GM10847 (cell line): ENCODE results near the gene CSPG4.

Experiments used
- POLR2A ChIP-seq: IDR thresholded peaks from 2 replicates; pipeline ENCODE4 v1.6.1; 2011; ENCODE audit not compliant: insufficient read length; ENCODE audit errors: extremely low read depth

The CSPG4 gene

GRCh38 chr15:75659928-75660645, 52.6 kb downstream of the CSPG4 start:
- no peak for TF ChIP-seq POLR2A

DNA sequence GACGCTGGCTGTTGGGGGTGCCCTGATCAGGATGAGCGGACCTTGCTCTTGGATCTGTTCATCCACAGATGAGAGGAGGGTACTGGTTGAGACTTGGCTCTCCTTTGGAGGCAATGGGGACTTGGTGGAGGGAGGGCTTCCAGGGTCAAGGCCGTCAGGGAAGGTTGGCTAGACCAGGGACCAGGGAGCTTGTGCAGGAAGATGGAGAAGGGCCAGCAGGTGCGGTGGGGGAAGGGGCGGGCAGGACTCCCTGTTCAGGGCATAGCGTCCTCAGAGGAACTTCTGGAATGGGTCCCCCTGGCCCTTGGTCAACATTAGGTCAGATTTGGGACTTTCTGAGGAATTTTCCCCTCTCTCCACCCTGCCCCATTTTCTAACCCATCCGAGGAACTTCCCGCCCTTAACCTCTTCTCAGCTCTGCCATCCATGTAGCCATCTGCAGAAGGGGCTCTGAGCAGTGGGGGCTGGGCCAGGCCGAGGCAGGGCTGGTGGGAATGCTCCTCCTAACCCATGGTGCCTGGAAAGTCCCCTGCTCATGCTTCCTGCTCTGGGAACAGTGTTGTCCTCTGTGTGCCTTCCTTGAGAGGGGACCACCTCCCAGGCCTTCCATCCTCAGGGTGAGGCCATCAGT, 53.4 kb downstream of the CSPG4 start:
- TF ChIP-seq POLR2A, result no peak

- no peak for TF ChIP-seq POLR2A
These were observed 55.8 kb downstream of the CSPG4 start for GRCh38 chr15:75656813-75657212.

GRCh38 chr15:75656331-75656730, 56.3 kb downstream of the CSPG4 start:
- TF ChIP-seq POLR2A, result no peak

GRCh38 chr15:75655931-75656330, 56.7 kb downstream of the CSPG4 start:
- TF ChIP-seq POLR2A, result no peak

- no peak for TF ChIP-seq POLR2A
These were observed 58.3 kb downstream of the CSPG4 start for GRCh38 chr15:75654201-75654907.

DNA sequence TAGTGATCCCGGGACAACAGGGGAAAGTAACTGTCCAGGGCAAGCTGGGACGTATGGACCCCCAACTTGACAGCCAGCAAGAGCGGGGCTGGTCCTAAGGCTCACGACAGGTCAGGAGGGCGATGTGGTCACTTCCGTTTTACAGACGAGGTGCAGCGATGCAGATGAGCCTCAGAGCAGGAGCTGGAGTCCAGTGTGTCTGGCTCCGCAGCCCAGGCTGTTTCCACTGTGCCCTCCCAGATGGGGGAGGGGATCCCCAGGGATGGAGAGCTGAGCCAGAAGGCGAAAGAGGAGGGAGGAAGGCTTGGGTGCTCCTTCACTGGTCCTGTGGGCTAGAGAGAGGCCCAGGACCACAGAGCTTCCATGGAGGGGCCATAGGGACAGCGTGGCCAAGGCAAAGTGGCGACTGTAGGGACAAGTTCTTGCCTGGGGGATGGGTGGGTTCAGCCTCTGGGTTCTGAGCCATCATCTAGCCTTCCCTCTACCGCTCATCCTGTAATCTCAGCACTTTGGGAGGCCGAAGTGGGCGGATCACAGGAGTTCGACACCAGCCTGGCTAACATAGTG, 59.2 kb downstream of the CSPG4 start:
- no peak for TF ChIP-seq POLR2A

GRCh38 chr15:75651810-75652543, 60.7 kb downstream of the CSPG4 start:
- no peak for TF ChIP-seq POLR2A

DNA sequence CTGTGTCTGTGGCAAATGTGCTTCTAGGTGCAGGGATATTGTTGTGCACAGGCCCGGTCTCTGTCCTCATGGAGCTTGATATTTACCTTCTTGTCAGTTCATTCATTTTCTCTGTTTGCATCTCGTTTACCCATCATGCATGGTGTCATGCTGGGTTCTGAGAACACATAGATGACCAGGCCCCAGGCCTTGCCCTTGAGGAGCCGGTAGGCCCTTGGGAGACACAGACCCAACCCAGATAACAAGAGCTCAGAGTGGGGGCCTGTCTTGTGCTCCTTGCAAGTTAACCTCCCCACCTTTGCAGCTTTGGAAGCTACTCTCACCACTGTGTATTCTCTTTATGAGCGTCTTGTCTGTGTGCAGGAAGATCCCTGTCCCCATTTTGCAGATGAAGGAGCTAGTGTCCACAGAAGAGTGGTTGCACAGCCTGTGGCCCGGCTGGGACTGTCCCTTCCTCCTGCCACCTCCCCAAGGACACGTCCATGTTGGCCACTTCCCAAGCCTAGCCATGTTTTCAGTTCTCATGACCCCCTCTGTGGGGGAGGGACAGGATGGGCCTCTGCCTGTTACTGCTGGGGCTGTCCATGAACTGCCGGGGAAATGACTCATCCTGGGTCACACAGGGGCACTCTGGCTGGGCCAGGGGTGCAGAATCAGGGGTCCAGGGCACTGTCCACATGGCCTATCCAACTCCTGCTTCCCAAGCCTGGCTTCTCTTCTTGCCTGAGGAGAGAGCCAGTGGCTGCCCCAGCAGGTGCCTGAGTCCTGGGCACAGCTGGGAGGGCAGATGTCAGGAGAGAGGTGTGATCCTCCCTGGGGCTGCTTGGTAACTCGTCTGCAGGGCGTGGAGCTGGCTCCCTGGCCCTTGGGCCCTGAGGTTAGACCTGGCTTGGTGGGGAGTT, 61.5 kb downstream of the CSPG4 start:
- TF ChIP-seq POLR2A, result no peak

- TF ChIP-seq POLR2A, result no peak
These were observed 62.8 kb downstream of the CSPG4 start for GRCh38 chr15:75649848-75650247.

DNA sequence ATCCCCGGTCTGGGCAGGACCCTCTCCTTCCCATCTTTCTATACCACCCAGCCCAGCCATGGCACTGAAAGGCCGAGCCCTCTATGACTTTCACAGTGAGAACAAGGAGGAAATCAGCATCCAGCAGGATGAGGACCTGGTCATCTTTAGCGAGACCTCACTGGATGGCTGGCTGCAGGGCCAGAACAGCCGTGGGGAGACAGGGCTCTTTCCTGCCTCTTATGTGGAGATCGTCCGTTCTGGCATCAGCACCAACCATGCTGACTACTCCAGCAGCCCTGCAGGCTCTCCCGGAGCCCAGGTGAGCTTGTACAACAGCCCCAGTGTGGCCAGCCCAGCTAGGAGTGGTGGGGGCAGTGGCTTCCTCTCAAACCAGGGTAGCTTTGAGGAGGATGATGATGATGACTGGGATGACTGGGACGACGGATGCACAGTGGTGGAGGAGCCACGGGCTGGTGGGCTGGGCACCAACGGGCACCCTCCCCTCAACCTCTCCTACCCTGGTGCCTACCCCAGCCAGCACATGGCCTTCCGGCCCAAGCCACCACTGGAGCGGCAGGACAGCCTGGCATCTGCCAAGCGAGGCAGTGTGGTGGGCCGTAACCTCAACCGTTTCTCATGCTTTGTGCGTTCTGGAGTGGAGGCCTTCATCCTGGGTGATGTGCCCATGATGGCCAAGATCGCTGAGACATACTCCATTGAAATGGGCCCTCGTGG, 63.4 kb downstream of the CSPG4 start:
- no peak for TF ChIP-seq POLR2A

- no peak for TF ChIP-seq POLR2A
These were observed 64.3 kb downstream of the CSPG4 start for GRCh38 chr15:75648156-75649000.
